Measurements from ENCODE around the gene MORN1.

GRCh38 chr1:2373551-2374251, 17.7 kb downstream of the MORN1 start:
- no peak for TF ChIP-seq POLR2A (IDR thresholded peaks at IDR 0.05)
- TF ChIP-seq, protein P1, sequence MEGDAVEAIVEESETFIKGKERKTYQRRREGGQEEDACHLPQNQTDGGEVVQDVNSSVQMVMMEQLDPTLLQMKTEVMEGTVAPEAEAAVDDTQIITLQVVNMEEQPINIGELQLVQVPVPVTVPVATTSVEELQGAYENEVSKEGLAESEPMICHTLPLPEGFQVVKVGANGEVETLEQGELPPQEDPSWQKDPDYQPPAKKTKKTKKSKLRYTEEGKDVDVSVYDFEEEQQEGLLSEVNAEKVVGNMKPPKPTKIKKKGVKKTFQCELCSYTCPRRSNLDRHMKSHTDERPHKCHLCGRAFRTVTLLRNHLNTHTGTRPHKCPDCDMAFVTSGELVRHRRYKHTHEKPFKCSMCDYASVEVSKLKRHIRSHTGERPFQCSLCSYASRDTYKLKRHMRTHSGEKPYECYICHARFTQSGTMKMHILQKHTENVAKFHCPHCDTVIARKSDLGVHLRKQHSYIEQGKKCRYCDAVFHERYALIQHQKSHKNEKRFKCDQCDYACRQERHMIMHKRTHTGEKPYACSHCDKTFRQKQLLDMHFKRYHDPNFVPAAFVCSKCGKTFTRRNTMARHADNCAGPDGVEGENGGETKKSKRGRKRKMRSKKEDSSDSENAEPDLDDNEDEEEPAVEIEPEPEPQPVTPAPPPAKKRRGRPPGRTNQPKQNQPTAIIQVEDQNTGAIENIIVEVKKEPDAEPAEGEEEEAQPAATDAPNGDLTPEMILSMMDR (IDR thresholded peaks at IDR 0.05): no peak

Measured in testis (tissue), 2 donors.